ENCODE data around the gene ZNF239. TPM values are rescaled to one million over a fixed set of nuclear protein-coding genes. Genes with fewer than 3 reads are reported as not detected.
"Not testable (repeated sequence)": the region's sequence is repeated elsewhere in the genome, so short reads cannot be mapped to it uniquely, and the experiment has no call there.

The ZNF239 gene
- total RNA-seq (2014; rRNA removed; shearing (Covaris generic)) = 10.9 and 12.8 TPM in 2 replicates

DNA sequence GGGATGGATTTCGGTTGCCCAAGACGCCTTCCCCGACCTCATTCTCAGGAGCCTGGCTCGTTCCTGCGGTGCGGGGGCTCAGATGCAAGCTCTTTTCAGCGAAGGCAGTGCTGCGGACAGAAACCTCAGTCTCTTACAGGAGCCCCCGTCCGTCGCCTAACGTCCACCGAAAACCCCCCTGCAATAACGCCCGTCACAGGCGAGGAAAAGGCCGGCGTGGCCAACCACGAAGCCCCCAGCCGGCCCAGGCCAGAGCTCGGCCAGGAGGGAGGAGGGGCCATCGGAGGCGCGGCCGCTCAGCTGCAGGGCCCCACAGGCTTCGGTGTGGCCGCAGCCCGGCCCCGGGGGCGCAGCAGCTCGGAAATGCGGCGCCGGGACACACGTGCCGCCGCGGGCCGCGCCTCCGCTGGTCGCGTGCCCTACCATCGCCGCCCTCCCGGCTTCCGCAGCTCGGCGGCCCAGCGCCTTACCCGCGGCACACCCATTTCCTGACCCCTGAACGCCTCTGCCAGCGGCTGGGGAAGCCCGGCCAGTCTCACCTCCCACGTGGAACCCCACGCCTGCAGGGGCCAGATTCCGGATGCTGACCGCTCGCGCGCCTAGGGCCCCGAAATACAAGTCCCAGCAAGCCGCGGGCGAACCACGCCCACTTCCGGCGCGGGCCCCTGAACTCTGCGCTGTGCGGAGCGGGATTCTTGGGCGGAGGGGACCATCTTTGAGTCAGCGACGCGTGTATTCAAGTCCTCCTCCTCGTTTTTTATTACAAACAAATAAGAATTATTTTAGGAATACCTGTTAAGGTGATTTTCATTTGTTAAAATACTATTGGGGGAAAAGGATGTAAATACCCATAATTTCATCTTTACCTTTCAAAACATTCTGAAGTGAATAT is at the start of gene ZNF239:
ZNF239 (minus strand) TSS at position 616 of the 892 bp plus-strand sequence. CDS start 16,537 bp downstream, outside the sequence.
- DNase-seq (ENCODE audit: low spot score) = peak; percentile 81

DNA sequence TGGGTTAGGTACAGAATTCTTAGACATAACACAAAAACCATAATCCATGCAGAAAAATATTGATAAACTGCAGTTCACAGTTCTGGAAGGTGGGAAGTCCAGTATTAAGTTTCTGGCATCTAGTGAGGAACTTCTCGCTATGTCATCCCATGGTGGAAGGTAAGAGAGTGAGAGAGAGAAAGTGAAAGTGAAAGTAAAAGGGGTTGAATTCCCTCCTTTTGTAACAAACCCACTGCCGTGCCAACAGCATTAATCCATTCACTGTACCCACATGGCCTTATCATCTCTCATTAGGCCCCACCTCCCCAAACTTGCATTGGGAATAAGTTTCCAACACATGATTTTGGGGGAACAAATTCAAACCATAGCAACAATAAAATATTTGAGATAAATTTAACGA is 48.9 kb upstream of the ZNF239 start:
- DNase-seq (ENCODE audit: low spot score) = no peak

DNA sequence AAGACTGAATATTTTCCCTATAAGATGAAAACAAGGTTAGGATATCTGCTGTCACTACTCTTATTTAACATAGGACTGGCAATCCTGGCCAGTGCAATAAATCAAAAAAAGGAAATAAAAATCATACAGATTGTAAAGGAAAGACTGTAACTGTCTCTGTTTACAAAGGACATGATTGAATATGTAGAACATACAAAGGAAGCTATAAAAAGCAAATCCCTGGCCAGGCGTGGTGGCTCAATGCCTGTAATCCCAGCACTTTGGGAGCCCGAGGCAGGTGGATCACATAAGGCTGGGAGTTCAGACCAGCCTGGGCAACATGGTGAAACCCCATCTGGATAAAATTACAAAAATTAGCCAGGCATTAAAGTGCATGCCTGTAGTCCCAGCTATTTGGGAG is 47.6 kb upstream of the ZNF239 start:
- no peak for DNase-seq (ENCODE audit: low spot score)

DNA sequence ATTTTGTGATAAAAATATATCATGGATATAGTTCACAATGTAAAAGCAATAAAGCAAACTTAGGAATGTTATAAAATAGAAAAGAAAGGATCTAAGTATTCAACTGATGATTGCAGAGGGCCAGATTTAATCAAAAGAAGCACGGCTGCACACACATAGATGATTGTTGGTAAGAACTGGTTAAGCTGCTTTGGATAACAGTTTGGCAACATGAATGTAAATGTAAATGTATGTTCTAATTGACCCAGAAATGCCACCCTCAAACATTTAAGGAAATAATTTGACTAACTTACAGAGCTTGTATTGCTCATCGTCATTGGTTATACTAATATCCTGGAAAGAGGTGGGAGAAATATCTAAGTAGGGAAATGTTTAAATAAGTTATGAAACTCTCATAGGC is 45.0 kb upstream of the ZNF239 start:
- DNase-seq (ENCODE audit: low spot score) = no peak

DNA sequence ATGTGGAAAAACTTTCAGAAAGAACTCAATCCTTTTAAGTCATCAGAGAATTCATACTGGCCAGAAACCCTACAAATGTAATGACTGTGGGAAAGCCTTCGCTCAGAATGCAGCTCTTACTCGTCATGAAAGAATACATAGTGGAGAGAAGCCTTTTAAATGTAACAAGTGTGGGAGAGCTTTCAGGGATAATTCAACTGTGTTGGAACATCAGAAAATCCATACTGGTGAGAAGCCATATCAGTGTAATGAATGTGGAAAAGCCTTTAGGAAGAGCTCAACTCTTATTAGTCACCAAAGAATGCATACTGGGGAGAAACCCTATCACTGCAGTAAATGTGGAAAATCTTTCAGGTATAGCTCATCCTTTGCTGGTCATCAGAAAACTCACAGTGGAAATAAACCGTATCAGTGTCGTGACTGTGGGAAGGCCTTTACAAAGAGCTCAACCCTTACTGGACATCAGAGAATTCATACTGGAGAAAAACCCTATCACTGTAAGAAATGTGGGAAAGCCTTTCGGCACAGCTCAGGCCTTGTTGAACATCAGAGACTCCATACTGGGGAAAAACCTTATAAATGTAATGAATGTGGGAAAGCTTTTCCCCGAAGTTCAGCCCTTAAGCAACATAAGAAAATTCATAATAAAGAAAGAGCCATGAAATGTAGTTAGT is 42.4 kb upstream of the ZNF239 start:
- DNase-seq (ENCODE audit: low spot score) = no peak

DNA sequence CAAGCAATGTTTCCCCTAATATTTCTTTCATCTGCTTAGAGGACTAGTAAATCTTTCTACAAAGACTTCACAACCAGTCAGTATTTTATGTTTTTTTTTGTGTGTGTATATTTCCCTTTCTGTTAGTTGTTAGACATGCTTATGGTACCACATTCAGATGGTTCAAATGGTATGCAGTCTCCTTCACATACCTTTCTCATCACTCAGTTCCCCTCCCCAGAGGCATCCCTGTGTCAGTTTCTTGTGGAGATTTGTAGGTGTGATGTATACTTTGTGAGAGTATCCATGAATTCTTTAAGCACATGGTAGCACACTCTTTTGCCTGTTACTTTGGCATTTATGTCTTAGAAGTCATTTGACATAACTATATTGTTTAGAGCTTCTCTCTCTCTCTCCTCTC is 36.2 kb upstream of the ZNF239 start:
- DNase-seq (ENCODE audit: low spot score) = no peak

DNA sequence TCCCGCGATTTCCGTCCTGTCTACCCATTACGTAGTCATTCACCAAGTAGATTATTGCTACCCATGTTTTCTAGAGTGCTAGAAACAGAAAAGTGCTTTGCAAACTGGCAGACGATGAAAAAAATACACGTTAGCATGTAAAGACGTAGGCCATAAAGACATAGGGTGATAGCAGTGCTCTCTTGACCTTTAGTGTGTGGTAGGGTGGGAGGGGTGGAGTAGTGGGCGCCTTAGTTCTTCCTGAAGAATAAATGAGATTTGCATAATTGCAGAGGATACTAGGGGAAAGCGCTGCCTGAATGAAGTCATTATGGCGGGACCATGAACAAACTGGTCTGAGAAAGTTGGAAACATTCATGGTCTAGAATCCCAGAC is 32.8 kb upstream of the ZNF239 start:
- DNase-seq (ENCODE audit: low spot score) = no peak

DNA sequence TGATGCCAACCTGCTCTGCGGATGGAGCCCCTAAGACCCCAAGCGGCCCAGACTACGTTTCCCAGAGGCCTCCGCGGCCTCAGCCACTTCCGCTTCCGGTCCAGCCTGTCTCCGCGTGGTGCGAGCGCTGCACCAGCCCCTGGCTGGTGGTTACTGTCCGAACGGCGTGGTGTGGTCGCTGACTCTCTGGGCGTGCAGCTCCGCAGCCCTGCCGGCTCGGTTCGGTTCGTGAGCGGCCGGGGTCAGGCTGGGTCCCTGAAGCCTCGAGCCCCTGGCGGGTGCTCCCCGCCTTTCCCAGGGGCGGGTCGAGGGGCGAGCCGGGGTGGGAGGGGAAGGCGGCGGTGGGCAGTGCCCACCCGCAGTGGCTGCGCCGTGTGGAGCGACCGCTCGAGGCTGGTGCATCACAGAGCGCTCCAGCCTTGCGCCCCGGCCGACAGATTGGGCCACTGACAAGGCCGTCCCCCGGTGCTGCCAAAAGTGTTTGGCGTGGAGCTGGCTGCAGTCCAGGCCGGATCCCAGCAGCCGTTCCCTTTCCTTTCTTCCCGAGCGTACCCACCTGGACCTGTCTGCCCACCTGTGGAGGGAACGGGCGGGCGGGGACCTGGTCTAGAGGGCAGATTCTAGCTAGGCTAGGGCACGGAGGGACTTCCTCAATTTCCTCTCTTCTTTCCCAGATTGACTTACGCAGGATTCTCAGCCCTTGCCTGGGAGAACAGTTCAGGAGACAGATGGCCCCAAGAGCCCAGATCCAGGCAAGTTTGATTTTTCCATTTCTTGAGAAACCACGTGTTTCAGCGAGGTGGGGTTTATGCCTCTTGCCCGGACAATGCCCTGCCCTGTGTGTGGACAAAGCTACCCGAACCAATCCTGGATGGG is 32.1 kb upstream of the ZNF239 start, which contains the start of gene ZNF485:
ZNF485 (plus strand) TSS at position 116 of the 876 bp plus-strand sequence; CDS start at position 729, 613 bp downstream.
- peak; percentile 68 for DNase-seq (ENCODE audit: low spot score)

DNA sequence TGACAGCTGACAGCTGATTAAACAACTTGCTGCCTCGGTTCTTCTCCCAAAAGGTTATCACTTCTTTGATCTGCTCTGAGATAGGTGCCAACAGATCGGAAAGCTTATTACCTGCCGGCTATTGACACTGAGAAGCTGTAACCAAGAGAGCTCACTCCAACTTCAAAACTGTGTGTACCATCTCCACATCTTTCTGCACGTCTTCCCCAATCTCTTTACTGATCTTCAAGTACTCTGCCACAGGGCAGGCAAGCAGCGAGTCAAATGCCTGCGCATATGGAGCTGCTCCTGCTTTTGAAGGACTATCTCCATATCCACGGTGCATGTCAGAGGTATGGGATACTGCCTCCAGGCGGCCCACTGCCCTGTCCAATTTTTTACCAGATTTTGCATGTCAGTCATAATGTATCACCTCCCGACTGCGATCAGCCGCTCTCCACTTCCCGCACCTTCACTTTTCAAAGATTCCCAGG is 31.5 kb upstream of the ZNF239 start:
- no peak for DNase-seq (ENCODE audit: low spot score)

DNA sequence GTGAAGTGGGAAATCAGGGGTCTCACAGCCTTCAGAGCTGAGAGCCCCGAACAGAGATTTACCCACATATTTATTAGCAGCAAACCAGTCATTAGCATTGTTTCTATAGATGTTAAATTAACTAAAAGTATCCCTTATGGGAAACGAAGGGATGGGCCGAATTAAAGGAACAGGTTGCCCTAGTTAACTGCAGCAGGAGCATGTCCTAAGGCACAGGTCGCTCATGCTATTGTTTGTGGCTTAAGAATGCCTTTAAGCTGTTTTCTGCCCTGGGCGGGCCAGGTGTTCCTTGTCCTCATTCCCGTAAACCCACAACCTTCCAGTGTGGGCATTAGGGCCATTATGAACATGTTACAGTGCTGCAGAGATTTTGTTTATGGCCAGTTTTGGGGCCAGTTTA is 27.2 kb upstream of the ZNF239 start:
- DNase-seq (ENCODE audit: low spot score) = not testable (repeated sequence)

DNA sequence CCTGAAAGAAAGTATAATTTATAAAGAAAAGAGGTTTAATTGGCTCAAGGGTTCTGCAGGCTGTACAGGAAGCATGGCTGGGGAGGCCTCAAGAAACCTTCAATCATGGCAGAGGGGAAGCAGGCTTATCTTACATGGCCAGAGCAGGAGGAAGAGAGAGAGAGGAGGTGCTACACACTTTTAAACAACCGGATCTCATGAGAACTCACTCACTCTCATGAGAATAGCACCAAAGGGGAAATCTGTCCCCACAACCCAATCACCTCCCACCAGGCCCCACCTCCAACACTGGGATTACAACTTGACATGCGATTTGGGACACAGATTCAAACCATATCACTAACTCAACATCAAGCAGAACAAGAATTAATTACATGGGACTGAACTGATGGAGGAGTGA is 24.9 kb upstream of the ZNF239 start:
- no peak for DNase-seq (ENCODE audit: low spot score)

DNA sequence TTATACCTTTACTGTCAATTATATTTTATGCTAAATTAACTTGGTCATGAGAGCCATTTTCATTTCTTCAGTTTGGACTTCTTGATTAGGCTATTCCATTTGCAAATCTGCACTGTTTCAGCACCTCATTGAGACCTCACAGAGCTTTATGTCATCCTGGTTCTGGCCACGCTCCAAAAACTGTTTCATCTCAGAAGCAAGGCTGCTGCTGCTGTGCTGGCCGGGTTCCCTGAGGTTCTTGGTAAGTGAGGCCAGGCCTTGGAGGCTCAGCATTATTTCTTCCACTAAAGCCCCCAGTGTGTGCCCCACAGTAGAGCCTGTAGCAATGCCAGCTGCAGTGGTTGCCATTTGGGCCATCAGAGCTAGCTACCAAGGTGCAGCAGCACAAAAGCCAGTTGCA is 24.0 kb upstream of the ZNF239 start:
- DNase-seq (ENCODE audit: low spot score) = no peak

DNA sequence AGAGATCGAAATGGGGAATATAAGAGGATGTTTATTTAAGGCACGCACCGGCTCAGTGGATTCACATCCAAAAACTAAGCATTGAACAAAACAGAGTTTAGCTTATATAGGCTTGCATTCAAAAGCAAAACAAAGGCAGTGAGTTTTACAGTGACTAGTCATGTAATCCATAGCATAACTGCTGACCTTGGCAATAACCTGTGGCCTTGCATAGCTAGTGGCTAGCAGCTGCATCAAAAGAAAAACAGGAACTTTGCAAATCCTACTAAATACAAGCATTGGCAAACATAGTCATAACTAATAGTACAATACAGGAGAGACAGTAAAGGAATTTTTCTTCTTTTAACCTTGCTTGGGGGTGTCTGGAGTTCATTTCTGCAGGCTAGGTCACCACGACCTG is 22.1 kb upstream of the ZNF239 start:
- DNase-seq (ENCODE audit: low spot score) = no peak

DNA sequence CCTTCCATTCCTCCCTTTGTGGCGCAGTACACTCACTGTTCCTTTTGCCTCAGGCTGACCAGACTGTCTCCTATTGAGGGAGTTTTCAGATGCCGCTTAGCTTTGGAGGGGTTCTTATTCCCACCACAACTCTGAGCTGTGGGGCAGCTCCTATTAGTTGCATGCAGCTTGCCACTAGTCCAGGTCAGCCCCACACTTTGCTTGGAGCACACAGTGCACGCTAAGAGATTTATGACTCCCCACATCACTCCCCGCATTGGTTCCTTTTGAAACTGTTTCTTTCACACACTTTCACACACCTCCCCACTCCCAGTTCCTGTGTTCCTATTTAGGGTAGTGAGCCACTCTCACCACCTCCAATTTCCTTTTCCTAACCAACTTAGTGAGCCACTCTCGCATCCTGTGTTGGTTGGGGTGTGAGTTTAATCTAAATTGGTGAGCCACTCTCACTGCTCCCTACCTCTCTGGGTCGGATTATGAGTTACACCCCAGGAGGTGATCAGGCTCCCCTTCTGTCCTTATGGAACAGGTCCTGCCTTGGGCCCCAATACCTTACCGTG is 21.4 kb upstream of the ZNF239 start:
- no peak for DNase-seq (ENCODE audit: low spot score)

DNA sequence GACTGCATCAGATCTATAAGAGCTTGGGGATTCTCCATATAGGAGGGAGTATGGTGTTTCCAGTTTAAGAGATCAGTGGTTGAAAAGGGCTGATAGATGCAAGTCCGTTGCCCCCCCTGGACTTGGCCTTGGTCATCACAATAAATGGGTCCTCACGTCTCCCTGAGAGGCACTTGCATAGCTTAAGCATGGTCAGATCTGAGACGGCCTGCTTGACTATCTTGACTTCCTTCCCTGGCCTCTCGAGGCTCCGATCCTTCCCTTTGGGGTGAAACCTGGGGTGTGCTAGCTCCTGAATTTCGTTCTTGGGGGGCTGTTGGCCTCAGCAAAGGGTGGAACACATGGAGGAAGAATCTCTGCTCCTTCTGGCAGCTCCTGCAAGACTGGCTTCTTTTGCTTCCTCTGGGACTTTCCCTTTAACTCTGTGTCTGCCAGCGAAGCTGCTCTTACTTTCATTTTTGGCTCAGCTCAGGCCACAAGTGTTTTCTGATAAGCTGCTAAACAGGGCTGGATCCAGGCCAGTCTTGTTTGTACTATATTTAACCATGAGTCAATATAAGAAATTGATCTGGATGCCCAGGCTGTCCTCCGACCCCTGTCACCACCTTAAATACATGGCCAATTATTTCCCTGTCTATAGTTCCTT is 20.7 kb upstream of the ZNF239 start:
- no peak for DNase-seq (ENCODE audit: low spot score)

DNA sequence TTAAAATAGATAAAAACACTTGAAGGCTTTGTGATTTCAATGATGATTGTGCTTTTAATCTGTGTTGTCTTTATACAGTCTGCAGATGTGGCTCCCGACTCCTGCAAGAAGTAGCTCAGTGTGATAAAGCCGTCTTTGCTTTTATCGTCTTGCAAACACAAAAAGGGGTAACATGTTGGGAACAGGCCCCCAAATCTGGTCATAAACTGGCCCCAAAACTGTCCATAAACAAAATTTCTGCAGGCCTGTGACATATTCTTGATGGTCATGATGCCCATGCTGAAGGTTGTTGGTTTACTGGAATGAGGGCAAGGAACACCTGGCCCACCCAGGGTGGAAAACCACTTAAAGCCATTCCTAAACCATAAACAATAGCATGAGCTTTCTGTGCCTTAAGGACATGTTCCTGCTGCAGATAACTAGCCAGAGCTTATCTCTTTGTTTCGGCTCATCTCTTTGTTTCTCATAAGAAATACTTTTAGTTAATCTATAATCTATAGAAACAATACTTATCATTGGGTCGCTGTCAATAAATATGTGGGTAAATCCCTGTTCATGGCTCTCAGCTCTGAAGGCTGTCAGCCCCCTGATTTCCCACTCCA is 17.0 kb upstream of the ZNF239 start:
- DNase-seq (ENCODE audit: low spot score) = no peak

DNA sequence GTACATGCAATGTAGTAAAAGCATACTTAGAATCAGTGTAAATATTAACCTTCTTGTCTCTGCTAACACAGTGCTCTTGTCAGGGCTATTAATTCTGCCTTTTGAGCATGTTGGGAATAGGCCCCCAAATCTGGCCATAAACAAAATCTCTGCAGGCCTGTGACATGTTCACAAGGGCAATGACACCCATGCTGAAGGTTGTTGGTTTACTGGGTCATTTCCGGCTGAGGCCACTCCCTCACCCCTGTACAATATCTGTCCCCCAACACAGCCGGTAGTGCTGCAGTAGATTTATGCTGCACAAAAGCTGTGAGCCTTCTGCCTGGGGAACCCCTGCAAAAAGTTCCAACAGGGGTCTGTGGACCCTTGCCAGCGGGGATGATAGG is 12.3 kb upstream of the ZNF239 start:
- DNase-seq (ENCODE audit: low spot score) = not testable (repeated sequence)

DNA sequence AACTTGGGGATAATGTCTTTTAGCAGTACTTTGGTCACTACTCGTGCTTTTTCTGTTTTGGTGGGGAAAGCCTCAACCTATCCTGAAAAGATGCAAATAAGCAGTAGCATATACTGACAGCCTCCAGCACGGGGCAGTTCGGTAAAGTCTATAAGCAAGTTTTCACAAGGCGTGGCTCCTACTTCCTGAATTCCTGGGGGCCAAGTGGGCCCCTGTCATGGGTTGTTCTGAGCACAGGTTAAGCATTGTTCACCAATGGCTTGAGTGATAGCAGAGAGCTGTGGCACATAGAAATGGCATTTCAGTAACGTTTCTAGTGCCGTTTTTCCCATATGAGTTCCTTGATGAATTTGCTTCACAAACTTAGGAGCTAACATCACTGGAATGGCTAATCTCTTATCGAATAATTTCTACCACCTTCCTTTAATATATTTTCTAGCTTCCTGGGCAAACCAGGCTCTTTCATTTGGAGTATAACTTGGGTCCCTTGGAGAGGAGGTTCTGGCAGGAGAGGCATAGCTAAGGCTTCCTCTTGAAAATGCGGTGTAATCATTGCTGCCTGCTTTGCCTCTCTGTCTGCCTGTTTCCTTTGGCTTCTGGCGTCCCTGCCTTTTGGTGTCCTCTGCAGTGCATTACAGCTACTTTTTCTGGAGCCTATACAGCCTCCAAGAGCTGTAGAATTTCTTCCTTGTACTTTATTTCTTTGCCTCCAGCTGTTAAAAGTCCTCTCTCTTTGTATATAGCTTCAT is 11.7 kb upstream of the ZNF239 start:
- DNase-seq (ENCODE audit: low spot score) = peak; percentile 7

DNA sequence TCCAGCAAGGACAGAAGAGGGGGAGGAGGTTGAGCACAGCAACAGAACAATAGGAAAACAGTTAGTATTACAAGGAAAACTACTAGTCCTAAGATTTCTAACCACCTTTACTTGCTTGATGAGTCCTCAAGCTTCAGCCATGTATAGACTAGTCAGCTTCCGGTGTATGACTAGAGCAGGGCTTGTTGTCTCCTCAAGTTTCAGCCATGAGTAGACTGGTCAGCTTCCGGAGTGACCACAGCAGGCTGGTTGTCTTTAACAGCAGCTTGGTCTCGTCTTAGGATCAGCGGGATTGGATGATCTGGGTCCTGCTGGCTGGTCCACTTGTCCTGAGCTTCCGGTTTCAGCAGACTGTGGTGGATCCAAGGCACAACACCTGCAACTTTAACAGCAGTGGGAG is 10.6 kb upstream of the ZNF239 start:
- no peak for DNase-seq (ENCODE audit: low spot score)

DNA sequence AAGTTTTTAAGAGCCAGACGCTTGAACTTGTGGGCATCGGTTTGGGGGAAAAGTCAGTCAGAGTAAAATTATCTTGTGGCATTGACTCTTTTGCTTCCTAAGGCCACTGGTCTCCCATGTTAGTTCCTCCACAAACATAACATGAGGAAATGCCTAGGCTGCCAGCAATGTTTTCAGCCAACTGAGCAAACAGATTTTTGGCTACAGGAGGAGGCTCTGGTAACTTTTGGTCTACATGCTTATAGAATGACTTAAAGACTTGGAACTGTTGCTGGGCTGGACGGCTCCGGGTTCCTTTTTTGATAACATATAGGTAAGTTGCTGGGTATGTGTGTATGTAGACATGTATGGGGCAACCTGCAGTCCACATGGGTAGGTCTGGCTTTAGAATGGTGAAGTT is 9.6 kb upstream of the ZNF239 start:
- no peak for DNase-seq (ENCODE audit: low spot score)

Measured in HT-29 (cell line).